Loucy (cell line): ENCODE measurements around the gene PHYKPL.

Experiments used
- CTCF ChIP-seq: fragments of 200-600 bp; sonication (generic); conservative IDR thresholded peaks from 2 replicates; pipeline ENCODE4 v1.5.1; 2014; ENCODE audit warnings: mild to moderate bottlenecking, antibody characterized with exemption, low read length
- EZH2phosphoT487 ChIP-seq: fragments of 200-600 bp; IDR thresholded peaks from 2 replicates; pipeline ENCODE4 v1.6.1; 2018; ENCODE audit warnings: antibody characterized with exemption, mild to moderate bottlenecking, moderate library complexity, borderline replicate concordance

- TF ChIP-seq CTCF (no peak), EZH2phosphoT487 (no peak)
Measured at GRCh38 chr5:178277346-178277745, 44.7 kb upstream of the PHYKPL start.
